VCaP (cell line): ENCODE results near the gene FAM171A2.

ENCODE experiments used
- H3K27ac ChIP-seq: fragments of 450-650 bp; 2 replicates; pipeline ENCODE4 v1.5.1; 2017
- TF ChIP-seq, protein P1 (sequence below): fragments of 450-650 bp; conservative IDR thresholded peaks from 2 replicates; pipeline ENCODE4 v1.5.1; 2017; ENCODE audit warnings: mild to moderate bottlenecking, moderate library complexity

Gene FAM171A2

DNA sequence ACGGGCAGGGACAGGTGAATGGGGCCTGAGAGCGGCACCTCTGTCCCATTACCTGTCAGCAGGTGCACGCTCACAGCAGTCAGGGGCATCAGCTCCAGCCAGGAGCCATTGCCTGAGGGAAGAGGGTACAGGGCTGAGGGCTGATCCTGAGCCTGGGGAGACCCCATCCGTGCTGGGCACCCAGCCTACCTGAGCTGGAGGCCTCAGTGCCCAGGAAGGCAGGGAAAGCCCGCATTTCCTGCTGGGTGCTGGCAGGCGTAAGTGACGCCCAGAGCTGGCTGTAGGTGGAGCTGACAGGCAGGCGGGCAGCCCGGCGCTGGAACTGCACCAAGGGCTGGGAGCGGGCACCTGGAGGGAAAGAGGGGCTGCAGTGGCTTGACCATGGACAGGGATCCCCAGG lies 7.4 kb downstream of the FAM171A2 start:
- TF ChIP-seq, protein P1, sequence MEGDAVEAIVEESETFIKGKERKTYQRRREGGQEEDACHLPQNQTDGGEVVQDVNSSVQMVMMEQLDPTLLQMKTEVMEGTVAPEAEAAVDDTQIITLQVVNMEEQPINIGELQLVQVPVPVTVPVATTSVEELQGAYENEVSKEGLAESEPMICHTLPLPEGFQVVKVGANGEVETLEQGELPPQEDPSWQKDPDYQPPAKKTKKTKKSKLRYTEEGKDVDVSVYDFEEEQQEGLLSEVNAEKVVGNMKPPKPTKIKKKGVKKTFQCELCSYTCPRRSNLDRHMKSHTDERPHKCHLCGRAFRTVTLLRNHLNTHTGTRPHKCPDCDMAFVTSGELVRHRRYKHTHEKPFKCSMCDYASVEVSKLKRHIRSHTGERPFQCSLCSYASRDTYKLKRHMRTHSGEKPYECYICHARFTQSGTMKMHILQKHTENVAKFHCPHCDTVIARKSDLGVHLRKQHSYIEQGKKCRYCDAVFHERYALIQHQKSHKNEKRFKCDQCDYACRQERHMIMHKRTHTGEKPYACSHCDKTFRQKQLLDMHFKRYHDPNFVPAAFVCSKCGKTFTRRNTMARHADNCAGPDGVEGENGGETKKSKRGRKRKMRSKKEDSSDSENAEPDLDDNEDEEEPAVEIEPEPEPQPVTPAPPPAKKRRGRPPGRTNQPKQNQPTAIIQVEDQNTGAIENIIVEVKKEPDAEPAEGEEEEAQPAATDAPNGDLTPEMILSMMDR, result no peak
- no peak overlapping the region for H3K27ac ChIP-seq

DNA sequence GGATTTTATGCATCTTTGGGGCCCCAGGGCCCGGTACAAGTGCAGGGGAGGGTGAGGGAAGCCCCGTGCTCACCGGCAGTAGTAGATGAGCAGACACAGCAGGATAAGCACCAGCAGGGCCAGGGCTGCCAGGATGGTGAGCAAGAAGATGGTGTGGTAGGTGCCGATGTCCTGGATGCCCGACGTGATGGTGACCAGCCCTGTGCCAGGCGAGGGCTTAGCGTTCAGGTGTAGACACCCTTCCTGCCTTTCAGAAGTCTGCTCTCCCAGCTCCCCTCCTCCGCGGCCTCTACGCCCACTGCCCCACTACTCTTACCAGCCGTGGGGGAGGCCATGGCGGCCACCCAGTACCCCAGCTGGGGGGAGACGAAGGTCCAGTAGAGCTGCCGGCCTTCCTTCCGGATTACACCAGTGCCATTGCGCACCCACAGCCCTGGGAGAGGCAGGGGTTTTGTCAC lies 8.0 kb downstream of the FAM171A2 start:
- TF ChIP-seq, protein P1, result no peak
- H3K27ac ChIP-seq, result no peak overlapping the region

DNA sequence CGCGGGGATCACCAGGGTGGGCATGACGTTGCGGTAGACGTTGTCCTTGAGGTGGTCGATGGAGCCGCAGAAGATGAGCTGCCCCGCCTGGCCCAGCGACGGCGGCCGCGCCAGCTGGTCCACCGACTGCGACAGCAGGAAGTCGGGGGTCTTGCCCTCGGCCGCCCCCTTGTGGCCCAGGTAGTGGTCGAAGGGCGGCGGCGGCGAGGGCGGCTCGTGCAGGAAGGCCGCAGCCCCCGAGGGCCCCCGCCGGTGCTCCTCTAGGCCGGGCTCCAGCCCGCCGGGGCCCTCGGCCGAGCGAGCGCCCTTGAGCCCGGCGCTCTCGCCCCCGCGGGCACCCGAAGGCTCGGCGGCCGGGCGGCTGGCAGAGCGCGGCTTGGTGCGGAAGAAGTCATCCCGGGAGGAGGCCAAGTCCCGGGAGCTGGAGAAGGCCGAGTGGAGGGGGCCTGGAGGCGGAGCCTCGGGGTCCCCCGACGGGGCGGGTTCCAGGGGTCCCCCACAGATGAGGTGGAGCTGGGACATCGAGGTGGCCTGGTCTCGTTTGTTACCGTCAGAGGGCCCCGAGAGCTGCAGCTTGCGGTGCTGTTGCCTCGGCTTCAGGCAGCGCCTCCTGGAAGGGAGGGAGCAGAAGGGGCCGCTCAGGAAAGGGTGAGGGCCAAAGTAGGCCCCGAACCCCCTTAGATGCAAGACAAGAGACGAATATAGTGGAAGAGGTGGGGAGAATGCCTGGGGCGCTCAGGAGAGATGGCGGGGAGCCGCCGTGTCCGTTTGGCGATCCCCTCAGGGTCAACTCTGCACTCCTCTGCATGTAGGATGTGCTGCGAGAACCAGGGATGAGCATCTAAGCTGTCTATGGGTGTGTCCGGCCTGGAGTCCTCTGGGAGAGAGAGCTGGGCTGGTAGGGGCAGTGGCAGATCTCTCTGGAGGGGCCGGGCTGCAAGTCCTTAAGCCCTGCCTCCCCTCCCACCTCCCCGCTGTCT lies 8.8 kb downstream of the FAM171A2 start:
- no peak overlapping the region for H3K27ac ChIP-seq
- TF ChIP-seq, protein P1, result no peak

DNA sequence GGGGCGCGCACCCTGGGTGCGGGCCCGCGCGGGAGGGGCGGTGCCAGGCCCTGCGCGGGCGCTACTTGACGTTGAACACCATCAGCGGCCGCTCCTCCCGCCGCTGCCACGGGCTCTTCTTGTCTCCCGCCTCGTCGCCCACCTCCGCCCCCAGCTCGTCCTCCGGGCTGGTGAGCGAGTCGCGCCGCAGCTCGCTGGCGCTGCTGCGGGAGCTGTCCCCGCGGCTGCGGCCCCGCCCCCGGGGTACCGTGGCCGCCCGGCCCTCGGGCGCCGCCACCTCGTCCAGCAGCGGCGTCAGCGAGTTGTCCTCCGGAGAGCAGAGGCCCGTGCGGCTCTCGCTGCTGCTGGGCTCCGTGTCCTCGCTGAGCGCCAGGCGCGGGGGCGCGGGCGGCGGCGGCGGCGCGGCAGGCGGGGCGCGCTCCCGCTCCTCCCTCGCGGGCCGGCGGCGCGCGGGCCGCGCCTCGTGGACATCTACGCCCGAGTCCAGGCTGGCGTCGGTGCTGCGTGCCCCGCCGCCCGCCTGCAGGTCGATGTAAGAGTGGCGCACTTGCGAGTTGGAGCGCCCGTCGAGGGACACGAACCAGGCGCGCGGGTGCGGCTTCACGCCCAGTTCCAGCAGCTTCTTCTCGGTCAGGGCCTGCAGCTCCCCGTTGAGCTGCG lies 9.9 kb downstream of the FAM171A2 start:
- peak overlapping the region; percentile 54 for H3K27ac ChIP-seq
- TF ChIP-seq, protein P1, result no peak

DNA sequence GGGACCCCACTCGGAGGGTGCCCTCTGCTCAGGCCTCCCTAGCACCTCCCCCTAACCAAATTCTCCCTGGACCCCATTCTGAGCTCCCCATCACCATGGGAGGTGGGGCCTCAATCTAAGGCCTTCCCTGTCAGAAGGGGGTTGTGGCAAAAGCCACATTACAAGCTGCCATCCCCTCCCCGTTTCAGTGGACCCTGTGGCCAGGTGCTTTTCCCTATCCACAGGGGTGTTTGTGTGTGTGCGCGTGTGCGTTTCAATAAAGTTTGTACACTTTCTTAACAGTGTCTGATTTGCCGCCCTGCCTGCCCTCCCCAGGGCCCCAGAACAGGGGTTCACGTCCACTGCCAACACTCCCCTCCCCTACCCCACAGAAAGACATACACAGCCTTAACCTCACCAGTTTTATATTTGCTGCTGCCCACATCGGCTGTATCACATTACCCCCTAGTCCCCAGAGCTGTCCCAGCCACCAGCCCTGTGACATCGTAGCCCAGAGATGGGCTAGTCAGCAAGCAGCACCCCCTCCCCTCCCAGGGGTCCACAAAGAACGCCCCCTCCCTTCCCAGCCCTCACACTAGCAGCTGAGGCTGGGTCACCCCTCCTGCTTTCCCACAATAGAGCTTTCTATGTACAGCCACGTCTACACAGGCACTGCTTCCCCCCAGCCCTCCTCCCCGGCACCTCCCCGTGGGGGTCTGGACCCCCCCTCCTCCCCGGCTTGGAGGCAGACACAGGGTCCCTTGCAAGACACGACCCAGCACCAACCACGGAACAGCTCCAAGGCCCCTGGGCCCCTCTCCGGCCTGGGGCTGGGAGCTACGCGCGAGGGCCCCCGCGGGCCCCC lies 10.6 kb downstream of the FAM171A2 start:
- peak overlapping the region; percentile 54 for H3K27ac ChIP-seq
- TF ChIP-seq, protein P1, result no peak

DNA sequence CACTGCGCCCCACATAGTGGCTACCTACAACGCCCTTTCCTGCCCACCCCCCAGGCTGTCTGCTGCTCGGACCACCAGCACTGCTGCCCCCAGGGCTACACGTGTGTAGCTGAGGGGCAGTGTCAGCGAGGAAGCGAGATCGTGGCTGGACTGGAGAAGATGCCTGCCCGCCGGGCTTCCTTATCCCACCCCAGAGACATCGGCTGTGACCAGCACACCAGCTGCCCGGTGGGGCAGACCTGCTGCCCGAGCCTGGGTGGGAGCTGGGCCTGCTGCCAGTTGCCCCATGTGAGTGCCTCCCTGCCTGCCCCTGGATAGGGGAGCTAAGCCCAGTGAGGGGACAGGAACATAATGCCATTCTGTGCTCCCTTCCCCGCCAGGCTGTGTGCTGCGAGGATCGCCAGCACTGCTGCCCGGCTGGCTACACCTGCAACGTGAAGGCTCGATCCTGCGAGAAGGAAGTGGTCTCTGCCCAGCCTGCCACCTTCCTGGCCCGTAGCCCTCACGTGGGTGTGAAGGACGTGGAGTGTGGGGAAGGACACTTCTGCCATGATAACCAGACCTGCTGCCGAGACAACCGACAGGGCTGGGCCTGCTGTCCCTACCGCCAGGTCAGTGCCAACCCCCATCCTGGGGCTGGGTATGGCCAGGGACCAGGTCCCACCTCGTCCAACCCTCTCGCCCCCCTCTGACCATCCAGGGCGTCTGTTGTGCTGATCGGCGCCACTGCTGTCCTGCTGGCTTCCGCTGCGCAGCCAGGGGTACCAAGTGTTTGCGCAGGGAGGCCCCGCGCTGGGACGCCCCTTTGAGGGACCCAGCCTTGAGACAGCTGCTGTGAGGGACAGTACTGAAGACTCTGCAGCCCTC lies 11.5 kb downstream of the FAM171A2 start:
- TF ChIP-seq, protein P1, result no peak
- H3K27ac ChIP-seq, result no peak overlapping the region
